NCI-H1092 treated with DMSO at 0.1 percent for 48 hours (cell line): ENCODE measurements around the gene UBA3.

Experiments used
- DNase-seq: peaks from one replicate; lab custom pipeline; 2025; lab: John Stamatoyannopoulos, UW

Gene UBA3

DNA sequence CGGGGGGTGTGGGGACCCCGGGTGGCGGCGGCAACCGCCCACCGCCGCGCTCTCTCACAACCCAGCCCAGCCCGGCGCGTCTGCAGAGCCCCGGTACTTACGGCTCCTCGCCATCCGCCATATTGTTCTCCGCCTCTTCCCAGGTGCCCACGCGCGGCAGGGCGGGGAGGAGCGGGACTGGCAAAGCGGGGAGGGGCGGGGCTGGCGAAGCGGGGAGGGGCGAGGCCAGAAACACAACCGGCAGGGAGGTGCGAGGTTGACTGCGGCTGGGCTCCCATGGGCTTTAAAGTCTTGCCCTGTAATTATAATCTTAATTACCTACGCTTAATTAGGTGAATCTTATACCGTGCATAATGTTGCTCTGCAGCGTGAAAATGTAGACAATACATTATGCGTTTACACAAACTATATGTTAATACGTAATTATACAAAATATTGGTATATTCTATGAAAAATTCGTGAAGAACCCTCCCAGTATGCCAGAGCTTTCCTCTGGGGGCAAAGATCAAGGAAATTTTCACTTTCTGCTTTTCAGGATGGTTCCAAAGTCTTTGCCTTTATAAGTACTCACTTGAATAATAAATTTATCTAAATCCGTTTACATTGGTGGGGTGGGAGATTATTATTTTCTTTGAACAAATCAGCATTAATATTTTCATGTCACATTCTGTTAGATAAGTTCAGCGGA, at the start of gene UBA3:
Gene UBA3 (minus strand): TSS at position 133 of the 688 bp plus-strand sequence. CDS start 12 bp downstream, at position 121.
- peak; percentile 81 for DNase-seq

DNA sequence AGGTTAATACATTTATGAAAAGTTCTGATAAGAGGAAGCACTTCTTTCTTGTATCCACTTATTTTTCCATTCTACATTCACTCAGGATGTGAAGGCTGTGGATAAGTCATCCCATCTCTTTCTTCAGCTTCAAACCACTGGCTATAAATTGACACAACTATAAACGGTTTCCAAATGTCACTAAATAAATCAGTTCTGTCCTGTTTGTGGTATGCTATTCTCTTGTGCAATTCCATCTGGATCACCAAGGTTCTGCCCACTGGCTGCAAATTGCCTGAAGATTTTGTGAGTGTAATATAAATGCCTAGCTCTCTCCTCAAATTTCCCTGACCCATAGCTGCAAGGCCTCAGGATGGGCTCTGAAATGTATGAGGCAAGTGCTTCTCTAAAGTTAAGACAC, 49.4 kb upstream of the UBA3 start:
- DNase-seq = no peak

GRCh38 chr3:69128509-69128908, 48.3 kb upstream of the UBA3 start:
- no peak for DNase-seq

DNA sequence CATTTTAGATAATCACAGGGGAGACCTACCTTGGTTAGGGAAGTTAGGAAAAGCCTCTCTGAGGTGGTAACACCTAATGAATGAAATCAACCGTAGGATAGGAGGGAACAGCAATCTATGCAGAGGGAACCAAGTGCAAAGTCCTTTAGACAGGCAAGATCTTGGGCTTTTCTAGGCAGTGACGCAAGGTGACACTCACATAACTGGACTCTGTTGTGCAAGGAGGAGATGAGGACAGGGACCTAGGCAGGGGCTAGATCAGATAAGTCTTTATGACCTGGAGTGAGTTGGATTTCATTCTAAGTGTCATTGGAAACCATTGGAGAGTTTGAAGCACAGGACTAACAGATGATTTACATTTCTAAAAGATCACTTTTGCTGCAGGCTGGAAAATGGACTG, 46.8 kb upstream of the UBA3 start:
- DNase-seq = no peak

- no peak for DNase-seq
Measured at GRCh38 chr3:69126216-69126615, 46.1 kb upstream of the UBA3 start.

DNA sequence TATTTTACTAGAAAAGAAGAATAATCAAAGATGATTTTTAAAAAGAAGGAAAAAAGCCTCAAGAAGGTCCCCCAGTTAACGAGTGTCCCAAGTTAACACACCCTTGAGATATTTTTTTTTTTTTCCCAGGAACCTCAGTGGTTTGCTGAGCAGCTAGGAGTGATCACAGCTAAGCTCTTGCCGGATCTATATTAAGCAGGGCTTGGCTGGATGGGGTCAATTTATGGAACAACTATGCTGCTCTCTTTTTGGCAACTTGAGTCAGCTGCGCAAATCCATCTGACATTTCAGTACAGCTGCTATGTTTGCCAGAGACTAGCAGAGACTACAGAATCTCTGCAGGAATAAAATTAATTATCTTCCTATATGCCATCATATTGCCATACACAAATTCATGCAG, 42.2 kb upstream of the UBA3 start, which contains the start of gene LMOD3:
Gene LMOD3 (minus strand): TSS at position 193 of the 400 bp plus-strand sequence. CDS start 209 bp downstream, outside the sequence.
- DNase-seq = no peak

DNA sequence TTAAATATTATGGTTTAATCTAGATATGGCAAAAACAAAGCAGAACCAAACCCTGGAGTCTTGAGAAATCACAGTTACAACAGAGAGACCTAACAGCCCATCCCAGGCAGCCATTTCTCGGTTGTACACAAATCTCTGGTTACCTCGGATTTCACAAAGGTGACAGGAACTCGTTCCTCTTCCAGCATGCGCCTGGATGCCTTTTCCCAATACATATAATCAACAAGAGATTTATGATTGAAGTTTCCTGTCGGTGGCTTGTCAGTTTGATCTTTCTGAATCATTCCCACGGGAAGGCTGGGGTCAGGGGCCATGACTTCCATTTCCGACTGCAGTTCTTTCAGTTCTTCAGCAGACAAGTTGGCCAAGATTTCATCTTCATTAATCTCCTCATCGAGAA, 41.8 kb upstream of the UBA3 start:
- DNase-seq = no peak

DNA sequence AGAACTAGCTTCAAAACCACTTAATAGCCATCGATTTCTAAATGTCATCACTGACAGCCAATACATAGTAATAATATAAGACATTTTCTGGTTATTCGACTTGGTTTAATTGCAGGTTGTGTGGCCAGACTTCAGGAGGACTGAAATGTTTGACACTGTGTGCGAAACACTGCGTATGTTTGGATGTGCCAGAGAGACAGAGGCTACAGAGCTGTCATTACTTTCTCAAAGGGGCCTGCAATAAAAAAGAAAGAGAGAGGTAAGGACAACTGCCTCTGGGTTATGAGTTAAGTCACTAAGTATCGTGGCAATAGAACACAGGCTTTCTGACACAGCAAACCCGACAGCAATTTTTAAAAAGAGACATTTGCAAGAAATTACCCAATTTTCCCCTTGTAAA, 41.3 kb upstream of the UBA3 start:
- DNase-seq = no peak

- peak; percentile 51 for DNase-seq
Measured at GRCh38 chr3:69120879-69121464, 40.8 kb upstream of the UBA3 start.

- no peak for DNase-seq
Measured at GRCh38 chr3:69119681-69120080, 39.5 kb upstream of the UBA3 start.

- DNase-seq = no peak
Measured at GRCh38 chr3:69119138-69119537, 39.0 kb upstream of the UBA3 start.

DNA sequence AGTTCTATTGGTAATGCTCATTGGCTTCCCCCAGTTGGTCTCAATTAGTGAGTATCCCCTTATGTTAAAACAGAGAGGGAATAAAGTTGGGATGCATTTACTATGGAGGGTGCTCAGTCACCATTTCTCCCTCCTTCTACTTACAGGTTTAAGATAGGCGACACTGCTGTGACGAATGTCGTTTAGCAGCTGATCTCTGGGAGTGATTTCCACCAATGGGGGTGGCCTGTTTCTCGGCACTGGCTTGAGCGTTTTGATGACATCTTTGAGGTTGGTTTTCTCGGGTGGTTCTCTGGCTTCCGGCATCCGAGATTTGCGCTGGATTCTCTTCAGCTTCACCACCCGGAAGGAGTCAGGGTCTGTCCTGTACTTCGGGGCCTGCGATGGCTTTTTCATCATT, 38.4 kb upstream of the UBA3 start:
- DNase-seq = no peak

GRCh38 chr3:69116897-69117296, 36.7 kb upstream of the UBA3 start:
- no peak for DNase-seq

- DNase-seq = no peak
Measured at GRCh38 chr3:69116162-69116561, 36.0 kb upstream of the UBA3 start.

GRCh38 chr3:69115731-69116130, 35.6 kb upstream of the UBA3 start:
- no peak for DNase-seq

GRCh38 chr3:69113536-69113935, 33.4 kb upstream of the UBA3 start:
- no peak for DNase-seq

- no peak for DNase-seq
Measured at GRCh38 chr3:69110941-69111546, 30.9 kb upstream of the UBA3 start.

GRCh38 chr3:69108811-69109210, 28.6 kb upstream of the UBA3 start:
- DNase-seq = no peak

DNA sequence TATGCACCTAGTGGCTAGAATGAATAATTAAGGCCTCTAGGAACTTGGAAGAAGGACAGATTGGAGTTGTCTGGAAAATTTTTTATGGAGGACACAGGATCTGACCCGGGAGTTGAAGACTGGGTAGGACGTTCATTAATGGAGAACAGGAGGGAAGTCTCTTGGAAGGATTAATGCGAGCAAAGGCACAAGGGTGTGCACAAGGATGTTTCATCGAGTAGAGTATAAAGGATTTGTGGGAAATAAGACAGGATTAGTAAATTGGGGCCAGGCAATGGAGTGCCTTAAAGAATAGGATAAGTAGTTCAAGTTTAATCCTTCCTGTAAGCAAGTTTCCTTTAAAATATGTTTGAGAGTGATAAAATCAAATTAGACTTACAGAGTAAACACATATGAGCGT, 27.7 kb upstream of the UBA3 start:
- DNase-seq = no peak

- no peak for DNase-seq
Measured at GRCh38 chr3:69105320-69105719, 25.2 kb upstream of the UBA3 start.

- no peak for DNase-seq
Measured at GRCh38 chr3:69104586-69104985, 24.4 kb upstream of the UBA3 start.

GRCh38 chr3:69103123-69103522, 23.0 kb upstream of the UBA3 start:
- DNase-seq = no peak

DNA sequence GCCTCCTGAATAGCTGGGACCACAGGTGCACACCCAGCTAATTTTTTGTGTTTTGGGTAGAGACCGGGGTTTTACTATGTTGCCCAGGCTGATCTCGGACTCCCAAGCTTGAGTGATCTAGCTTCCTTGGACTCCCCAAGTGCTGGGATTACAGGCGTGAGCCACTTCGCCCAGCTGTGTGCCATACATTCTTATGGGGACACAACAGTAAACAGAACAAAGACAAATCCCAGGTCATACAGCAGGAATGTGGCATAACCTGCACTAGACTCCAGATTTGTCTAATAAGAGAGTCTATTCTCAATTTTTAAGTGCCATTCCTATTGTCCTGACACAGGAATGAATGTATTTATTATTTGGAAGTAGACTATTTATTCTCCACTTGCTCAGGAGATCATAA, 22.2 kb upstream of the UBA3 start:
- DNase-seq = no peak

DNA sequence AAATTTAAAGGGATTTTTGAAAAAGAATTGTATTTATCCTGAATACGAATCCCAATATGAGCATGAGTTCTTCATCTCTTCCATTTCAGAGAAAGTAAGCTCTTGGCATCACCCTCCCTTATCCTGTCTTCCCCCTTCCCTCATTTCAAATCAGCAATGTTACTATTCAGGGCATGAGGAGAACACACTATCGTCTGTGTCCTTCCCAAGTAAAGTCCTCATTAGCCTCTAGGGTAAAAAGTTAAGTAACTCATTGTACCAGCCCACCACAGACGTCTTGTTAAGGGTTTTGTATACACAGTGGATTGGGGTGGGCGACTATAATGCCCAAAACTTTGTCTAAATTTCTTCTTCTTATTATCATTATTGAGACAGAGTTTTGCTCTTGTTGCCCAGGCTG, 19.4 kb upstream of the UBA3 start:
- no peak for DNase-seq
